ENCODE results near the gene MCC. TPM values are rescaled to one million over a fixed set of nuclear protein-coding genes. Genes with fewer than 3 reads are reported as not detected.

MCC gene
- total RNA-seq, 1 donor from 2014 or later, result 47.9 TPM

- intact Hi-C loops (cut with DNase I), result no loop called here
Measured at GRCh38 chr5:113026211-113026610, 462.0 kb downstream of the MCC start.

GRCh38 chr5:113025596-113025995 lies 462.7 kb downstream of the MCC start:
- Histone ChIP-seq H3K27ac (no peak overlapping the region), H3K36me3 (peaks cover 0 to 23% of the 10 kb centered on the region in 2 donors)
- intact Hi-C loops (cut with DNase I), result no loop called here

More at GRCh38 chr5:113026211-113026610, 462.0 kb downstream of the MCC start:
- H3K27ac ChIP-seq, result no peak overlapping the region
- peaks cover 0 to 23% of the 10 kb centered on the region in 2 donors for H3K36me3 ChIP-seq
- H3K4me1 ChIP-seq, result no peaks in the 10 kb centered on the region
- H3K4me3 ChIP-seq, result no peak overlapping the region
- DNase-seq (ENCODE audit: extremely low spot score in 2 of 2), result no peak
- no peaks in the 10 kb centered on the region for H3K9me3 ChIP-seq
- TF ChIP-seq CTCF (IDR thresholded peaks at IDR 0.05) (no peak), POLR2AphosphoS5 (IDR thresholded peaks at IDR 0.05; ENCODE audit: insufficient read depth in 1 of 2, low read depth in 1 of 2) (no peak)
- H3K27me3 ChIP-seq, result no peaks in the 10 kb centered on the region

GRCh38 chr5:113024076-113024697 lies 464.1 kb downstream of the MCC start:
- TF ChIP-seq CTCF (IDR thresholded peaks at IDR 0.05) (no peak), POLR2AphosphoS5 (IDR thresholded peaks at IDR 0.05; ENCODE audit: insufficient read depth in 1 of 2, low read depth in 1 of 2) (no peak), POLR2A (IDR thresholded peaks at IDR 0.05) (no peak)
- DNase-seq (ENCODE audit: extremely low spot score in 2 of 2), result no peak
- Histone ChIP-seq H3K4me3 (no peak overlapping the region), H3K9me3 (no peaks in the 10 kb centered on the region), H3K27ac (no peak overlapping the region), H3K27me3 (no peaks in the 10 kb centered on the region), H3K36me3 (peaks cover 0 to 23% of the 10 kb centered on the region in 2 donors), H3K4me1 (no peaks in the 10 kb centered on the region)
- intact Hi-C loops (cut with DNase I), result no loop called here

More at GRCh38 chr5:113025596-113025995, 462.7 kb downstream of the MCC start:
- Histone ChIP-seq H3K27me3 (no peaks in the 10 kb centered on the region), H3K4me1 (no peaks in the 10 kb centered on the region), H3K9me3 (no peaks in the 10 kb centered on the region), H3K4me3 (no peak overlapping the region)
- DNase-seq (ENCODE audit: extremely low spot score in 2 of 2), result no peak
- TF ChIP-seq CTCF (IDR thresholded peaks at IDR 0.05), result no peak
- no peak for TF ChIP-seq POLR2AphosphoS5 (IDR thresholded peaks at IDR 0.05; ENCODE audit: insufficient read depth in 1 of 2, low read depth in 1 of 2)
- no peak for TF ChIP-seq POLR2A (IDR thresholded peaks at IDR 0.05)

- no peaks in the 10 kb centered on the region for H3K27me3 ChIP-seq
- H3K9me3 ChIP-seq, result no peaks in the 10 kb centered on the region
- H3K4me3 ChIP-seq, result no peak overlapping the region
- TF ChIP-seq POLR2A (IDR thresholded peaks at IDR 0.05) (no peak), POLR2AphosphoS5 (IDR thresholded peaks at IDR 0.05; ENCODE audit: insufficient read depth in 1 of 2, low read depth in 1 of 2) (no peak), CTCF (IDR thresholded peaks at IDR 0.05) (no peak)
- no peak for DNase-seq (ENCODE audit: extremely low spot score in 2 of 2)
- H3K4me1 ChIP-seq, result no peaks in the 10 kb centered on the region
- H3K36me3 ChIP-seq, result peaks cover 0 to 17% of the 10 kb centered on the region in 2 donors
- intact Hi-C loops (cut with DNase I), result no loop called here
- H3K27ac ChIP-seq, result no peak overlapping the region
Measured at GRCh38 chr5:113022661-113023060, 465.6 kb downstream of the MCC start.

DNA sequence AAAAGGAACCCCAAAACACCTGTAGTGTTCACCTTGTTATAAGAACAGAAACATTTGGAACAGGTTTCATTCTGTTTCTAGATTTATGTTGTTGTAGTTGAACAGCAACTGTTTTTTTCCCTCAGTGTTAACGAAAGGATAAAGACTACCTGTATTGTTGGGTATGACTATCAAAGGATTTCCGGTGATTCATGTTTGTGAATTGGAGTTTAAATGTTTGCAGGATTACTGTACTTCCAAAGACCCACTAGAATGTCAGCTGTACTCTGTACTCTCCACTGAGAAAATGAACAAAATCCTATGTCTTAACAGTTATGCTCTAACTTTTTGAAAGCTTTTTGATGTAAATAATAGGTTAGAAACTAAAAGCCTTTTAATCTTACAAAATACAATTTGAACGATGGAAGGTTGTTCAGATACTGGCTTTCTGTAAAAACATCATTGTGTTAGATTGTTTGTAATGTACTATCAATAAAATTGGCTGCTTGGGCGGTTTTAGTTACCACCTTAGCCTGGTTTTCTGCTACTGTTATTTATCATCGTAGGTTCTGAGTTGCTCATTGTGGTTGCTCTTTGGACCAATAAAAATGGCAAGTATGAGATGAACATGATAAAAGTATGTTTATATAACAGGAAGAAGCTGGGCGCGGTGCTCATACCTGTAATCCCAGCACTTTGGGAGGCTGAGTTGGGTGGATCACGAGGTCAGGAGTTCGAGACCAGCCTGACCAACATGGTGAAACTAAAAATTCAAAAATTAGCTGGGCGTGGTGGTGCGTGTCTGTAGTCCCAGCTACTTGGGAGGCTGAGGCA lies 467.6 kb downstream of the MCC start:
- H3K9me3 ChIP-seq, result no peaks in the 10 kb centered on the region
- TF ChIP-seq POLR2A (IDR thresholded peaks at IDR 0.05) (no peak), POLR2AphosphoS5 (IDR thresholded peaks at IDR 0.05; ENCODE audit: insufficient read depth in 1 of 2, low read depth in 1 of 2) (no peak), CTCF (IDR thresholded peaks at IDR 0.05) (no peak)
- intact Hi-C loops (cut with DNase I), result no loop called here
- no peak overlapping the region for H3K27ac ChIP-seq
- no peaks in the 10 kb centered on the region for H3K27me3 ChIP-seq
- peaks cover 2% of the 10 kb centered on the region for H3K4me1 ChIP-seq
- no peaks in the 10 kb centered on the region for H3K36me3 ChIP-seq
- H3K4me3 ChIP-seq, result no peak overlapping the region
- DNase-seq (ENCODE audit: extremely low spot score in 2 of 2), result no peak
